Esophagus squamous epithelium (tissue), 5 donors: Measurements from ENCODE around the gene PPARG. TPM values are rescaled to one million over a fixed set of nuclear protein-coding genes. Genes with fewer than 3 reads are reported as not detected.

Source experiments
- DNase-seq: peaks from one replicate; lab custom pipeline; 2025; lab: John Stamatoyannopoulos, UW
- H3K27ac ChIP-seq, 4 donors: fragments of 200-600 bp; sonication (generic); one replicate each; pipeline ENCODE4 v1.5.1; 2016 to 2019; ENCODE audit warnings: mild to moderate bottlenecking in 1 of 4
- H3K27me3 ChIP-seq, 4 donors: fragments of 200-600 bp; sonication (generic); 1 replicate in 3 of 4; 2 replicates in 1 of 4; pipeline versions ENCODE4 v1.5.1 to v1.6.0; 2017 to 2021; ENCODE audit warnings: antibody characterized with exemption in 1 of 4
- H3K36me3 ChIP-seq, 3 donors: fragments of 200-600 bp; sonication (generic); one replicate each; pipeline ENCODE4 v1.5.1; 2016 to 2019
- H3K4me1 ChIP-seq, 3 donors: fragments of 200-600 bp; sonication (generic); one replicate each; pipeline ENCODE4 v1.5.1; 2017 to 2019
- H3K4me3 ChIP-seq, 4 donors: fragments of 200-600 bp; sonication (generic); 1 replicate in 3 of 4; 2 replicates in 1 of 4; pipeline ENCODE4 v1.5.1; 2016 to 2019; ENCODE audit warnings: mild to moderate bottlenecking in 2 of 4, moderate library complexity in 1 of 4
- H3K9me3 ChIP-seq, 3 donors: fragments of 200-600 bp; sonication (generic); one replicate each; pipeline ENCODE4 v1.5.1; 2016 to 2019
- CTCF ChIP-seq, 6 experiments: fragments of 450-650 bp in 4 of 6; fragments of 200-600 bp in 2 of 6; sonication (generic) in 2 of 6; IDR thresholded peaks; one replicate each; pipeline ENCODE4 v1.5.1; 2016 to 2019; ENCODE audit warnings: antibody characterized with exemption in 6 of 6, mild to moderate bottlenecking in 4 of 6, moderate library complexity in 4 of 6
- POLR2A ChIP-seq, 4 donors: fragments of 450-650 bp; IDR thresholded peaks; one replicate each; pipeline ENCODE4 v1.6.1; 2017; ENCODE audit warnings: antibody characterized with exemption in 4 of 4, mild to moderate bottlenecking in 4 of 4, moderate library complexity in 3 of 4
- WGBS, 2 donors: methylation state at CpG; one replicate each; pipeline ENCODE4 v1.1.5; 2018; 5-methylcytosine and 5-hydroxymethylcytosine counted together
- intact Hi-C: fragments of 100-400 bp; cut with DNase I; formaldehyde crosslinking; loops from one replicate; pipeline ENCODE4 v1.15.0; 2022
- total RNA-seq, 4 donors: library from RNA; depleted of rRNA; stranded (reverse); fragments of >200 nt; gene quantifications; one replicate each; pipeline ENCODE4 v1.1.0, GENCODE V29; 2016
- donor health status: DM: yes; HTN: yes; CAD: no.

The PPARG gene
- total RNA-seq, 4 donors from 2014 or later = 6.3 to 13.8 (median 11.4) TPM

DNA sequence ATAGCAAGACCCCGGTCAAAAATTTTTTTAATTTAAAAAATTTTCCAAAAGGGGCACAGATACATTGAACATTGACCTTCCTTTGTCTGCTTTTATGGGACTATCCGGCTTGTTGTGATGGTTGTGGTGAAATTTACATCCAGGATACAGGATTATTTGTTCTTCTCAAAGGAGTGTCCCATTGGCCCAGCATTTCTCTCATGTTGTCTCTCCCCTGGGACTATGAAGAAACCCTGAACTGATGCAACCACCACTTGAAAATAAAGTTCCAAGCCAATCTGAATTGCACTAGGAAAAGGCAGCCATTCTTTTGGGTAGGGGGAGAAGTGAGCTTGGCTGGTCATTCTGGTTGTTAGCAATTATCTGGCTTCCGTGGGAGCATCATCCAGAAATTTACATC lies 58.4 kb downstream of the PPARG start:
- Histone ChIP-seq H3K27ac (no peak overlapping the region), H3K4me1 (peaks cover 0 to 32% (median 5%) of the 10 kb centered on the region in 3 donors), H3K27me3 (no peaks in the 10 kb centered on the region), H3K4me3 (no peak overlapping the region), H3K9me3 (no peaks in the 10 kb centered on the region), H3K36me3 (no peaks in the 10 kb centered on the region)
- 87 to 94% methylated on average over 3 of the region's 3 CpGs for WGBS, 2 donors
- no peak for DNase-seq
- intact Hi-C loops = no loop called here
- TF ChIP-seq POLR2A (IDR thresholded peaks at IDR 0.05) = no peak
- TF ChIP-seq CTCF (IDR thresholded peaks at IDR 0.05) = no peak

- H3K27me3 ChIP-seq = no peaks in the 10 kb centered on the region
- WGBS, 2 donors = 39 to 54% methylated on average over 9 of the region's 9 CpGs
- peaks cover 0 to 41% (median 11%) of the 10 kb centered on the region in 3 donors for H3K4me1 ChIP-seq
- no peak overlapping the region for H3K27ac ChIP-seq
- no peak overlapping the region for H3K4me3 ChIP-seq
- TF ChIP-seq POLR2A (IDR thresholded peaks at IDR 0.05) = no peak
- no peak for TF ChIP-seq CTCF (IDR thresholded peaks at IDR 0.05)
- intact Hi-C loops = no loop called here
- DNase-seq = no peak
- H3K9me3 ChIP-seq = no peaks in the 10 kb centered on the region
- no peaks in the 10 kb centered on the region for H3K36me3 ChIP-seq
Measured at GRCh38 chr3:12349895-12350811, 61.3 kb downstream of the PPARG start.

- DNase-seq = no peak
- 58 to 70% methylated on average over 4 of the region's 4 CpGs for WGBS, 2 donors
- Histone ChIP-seq H3K9me3 (no peaks in the 10 kb centered on the region), H3K27me3 (no peaks in the 10 kb centered on the region), H3K4me3 (no peak overlapping the region), H3K27ac (no peak overlapping the region), H3K36me3 (no peaks in the 10 kb centered on the region), H3K4me1 (peaks cover 0 to 31% (median 6%) of the 10 kb centered on the region in 3 donors)
- no peak for TF ChIP-seq CTCF (IDR thresholded peaks at IDR 0.05)
- TF ChIP-seq POLR2A (IDR thresholded peaks at IDR 0.05) = no peak
- intact Hi-C loops = no loop called here
Measured at GRCh38 chr3:12351145-12351544, 62.3 kb downstream of the PPARG start.

- no peak for TF ChIP-seq CTCF (IDR thresholded peaks at IDR 0.05)
- no peak for TF ChIP-seq POLR2A (IDR thresholded peaks at IDR 0.05)
- Histone ChIP-seq H3K27me3 (no peaks in the 10 kb centered on the region), H3K27ac (no peak overlapping the region), H3K4me3 (no peak overlapping the region), H3K9me3 (no peaks in the 10 kb centered on the region), H3K36me3 (no peaks in the 10 kb centered on the region), H3K4me1 (peaks cover 0 to 27% (median 6%) of the 10 kb centered on the region in 3 donors)
- 80 to 81% methylated on average over 2 of the region's 2 CpGs for WGBS, 2 donors
- no peak for DNase-seq
- intact Hi-C loops = no loop called here
Measured at GRCh38 chr3:12352253-12352652, 63.4 kb downstream of the PPARG start.

GRCh38 chr3:12352755-12353154 lies 63.9 kb downstream of the PPARG start:
- intact Hi-C loops = no loop called here
- no peak for TF ChIP-seq POLR2A (IDR thresholded peaks at IDR 0.05)
- no peak for TF ChIP-seq CTCF (IDR thresholded peaks at IDR 0.05)
- Histone ChIP-seq H3K4me3 (no peak overlapping the region), H3K4me1 (peaks cover 0 to 27% (median 6%) of the 10 kb centered on the region in 3 donors), H3K27ac (no peak overlapping the region), H3K36me3 (no peaks in the 10 kb centered on the region), H3K27me3 (no peaks in the 10 kb centered on the region), H3K9me3 (no peaks in the 10 kb centered on the region)
- DNase-seq = no peak
